ENCODE results near the gene PIP4K2B. TPM values are rescaled to one million over a fixed set of nuclear protein-coding genes. Genes with fewer than 3 reads are reported as not detected.

The PIP4K2B gene
- total and polyA plus RNA-seq, 8 donors = 9.0 to 22.2 (median 13.1) TPM

- no peak for DNase-seq
- intact Hi-C loops (cut with DNase I) = no loop called here
These were observed 16.1 kb downstream of the PIP4K2B start for GRCh38 chr17:38783227-38783626.

GRCh38 chr17:38779965-38780752, 19.2 kb downstream of the PIP4K2B start:
- DNase-seq (no peak), FAIRE-seq (no peak), ATAC-seq (no peak)
- H3K27me3 ChIP-seq = no peaks in the 10 kb centered on the region
- H3K36me3 ChIP-seq = peaks cover 0 to 72% (median 46%) of the 10 kb centered on the region in 3 donors
- no peaks in the 10 kb centered on the region for H3K4me1 ChIP-seq
- no peak for TF ChIP-seq CTCF (IDR thresholded peaks at IDR 0.05)
- no peak overlapping the region for H3K27ac ChIP-seq
- 88 to 89% methylated on average over 23 of the region's 23 CpGs for WGBS, 2 donors
- H3K9me3 ChIP-seq = no peaks in the 10 kb centered on the region
- intact Hi-C loops (cut with DNase I) = no loop called here
- no peak overlapping the region for H3K4me3 ChIP-seq

More at GRCh38 chr17:38783227-38783626, 16.1 kb downstream of the PIP4K2B start:
- Histone ChIP-seq H3K4me1 (no peaks in the 10 kb centered on the region), H3K9me3 (no peaks in the 10 kb centered on the region), H3K4me3 (no peak overlapping the region), H3K36me3 (peaks cover 0 to 59% (median 36%) of the 10 kb centered on the region in 3 donors), H3K27me3 (no peaks in the 10 kb centered on the region), H3K27ac (no peak overlapping the region)
- TF ChIP-seq CTCF (IDR thresholded peaks at IDR 0.05) = no peak
- 90 to 96% methylated on average over 3 of the region's 3 CpGs for WGBS, 2 donors
- ATAC-seq (no peak), FAIRE-seq (no peak)

GRCh38 chr17:38777641-38778250, 21.6 kb downstream of the PIP4K2B start:
- intact Hi-C loops (cut with DNase I) = no loop called here
- Histone ChIP-seq H3K27ac (no peak overlapping the region), H3K36me3 (peaks cover 0 to 84% (median 41%) of the 10 kb centered on the region in 3 donors), H3K4me3 (no peak overlapping the region), H3K9me3 (no peaks in the 10 kb centered on the region), H3K27me3 (no peaks in the 10 kb centered on the region), H3K4me1 (no peaks in the 10 kb centered on the region)
- no peak for FAIRE-seq
- 80 to 87% methylated on average over 7 of the region's 7 CpGs for WGBS, 2 donors
- TF ChIP-seq CTCF (IDR thresholded peaks at IDR 0.05) = no peak
- no peak for DNase-seq
- ATAC-seq = no peak

GRCh38 chr17:38773258-38773657, 26.1 kb downstream of the PIP4K2B start:
- H3K27ac ChIP-seq = no peak overlapping the region

More at GRCh38 chr17:38773258-38773657, 26.1 kb downstream of the PIP4K2B start:
- no peaks in the 10 kb centered on the region for H3K9me3 ChIP-seq
- no peak for TF ChIP-seq CTCF (IDR thresholded peaks at IDR 0.05)
- no peak for ATAC-seq
- DNase-seq = no peak
- no peak overlapping the region for H3K4me3 ChIP-seq
- FAIRE-seq = no peak
- peaks cover 0 to 80% (median 33%) of the 10 kb centered on the region in 3 donors for H3K36me3 ChIP-seq
- no peaks in the 10 kb centered on the region for H3K4me1 ChIP-seq
- H3K27me3 ChIP-seq = no peaks in the 10 kb centered on the region
- intact Hi-C loops (cut with DNase I) = no loop called here

All from pancreas (tissue), 10 donors.